ENCODE data around the gene ZMYND8.
"Not testable (repeated sequence)": the region's sequence is repeated elsewhere in the genome, so short reads cannot be mapped to it uniquely, and the experiment has no call there.

Gene ZMYND8

DNA sequence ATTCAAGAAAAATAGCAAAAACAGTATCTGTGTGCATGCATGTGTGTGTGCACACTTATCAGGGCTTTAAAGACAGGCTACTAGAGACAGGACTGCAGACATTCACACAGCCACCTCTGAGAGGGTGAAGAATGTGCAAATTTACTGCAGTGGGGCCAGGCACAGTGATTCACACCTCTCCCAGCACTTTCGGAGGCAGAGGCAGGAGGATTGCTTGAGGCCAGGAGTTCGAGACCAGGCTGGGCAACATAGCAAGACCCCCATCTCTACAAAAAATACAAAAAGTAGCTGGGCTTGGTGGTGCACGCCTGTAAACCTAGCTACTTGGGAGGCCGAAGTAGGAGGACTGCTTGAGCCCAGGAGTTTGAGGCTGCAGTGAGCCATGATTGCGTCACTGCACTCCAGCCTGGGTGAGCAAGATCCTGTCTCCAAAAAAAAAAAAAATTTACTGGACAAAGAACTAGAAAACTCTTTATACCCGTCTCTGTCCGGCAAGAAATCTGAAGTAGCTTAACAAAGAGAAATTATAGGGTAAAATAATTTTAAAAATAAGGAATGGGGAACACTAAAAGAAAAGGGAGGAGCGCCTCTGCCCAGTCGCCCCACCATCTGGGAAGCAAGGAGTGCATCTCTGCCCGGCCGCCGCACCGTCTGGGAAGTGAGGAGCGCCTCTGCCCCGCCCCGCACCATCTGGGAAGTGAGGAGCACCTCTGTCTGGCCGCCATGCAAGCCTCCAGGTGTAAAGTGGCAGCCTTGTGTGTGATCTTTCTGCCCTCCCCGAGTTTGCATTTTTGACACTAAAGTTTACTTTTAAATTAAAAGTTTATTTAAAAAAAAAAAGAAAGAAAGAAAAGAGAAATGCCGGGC, 105.1 kb downstream of the ZMYND8 start:
- DNase-seq (no peak), ATAC-seq (replicated peaks) (no peak)
- H3K9me3 Mint-ChIP-seq = peaks cover 0 to 3% of the 10 kb centered on the region in 2 donors
- peaks cover 29 to 51% of the 10 kb centered on the region in 2 donors for H3K36me3 Mint-ChIP-seq
- H3K27ac Mint-ChIP-seq = no peak overlapping the region
- no peak overlapping the region for H3K4me3 Mint-ChIP-seq
- H3K27me3 Mint-ChIP-seq = no peaks in the 10 kb centered on the region
- peaks cover 6 to 15% of the 10 kb centered on the region in 2 donors for H3K4me1 Mint-ChIP-seq

DNA sequence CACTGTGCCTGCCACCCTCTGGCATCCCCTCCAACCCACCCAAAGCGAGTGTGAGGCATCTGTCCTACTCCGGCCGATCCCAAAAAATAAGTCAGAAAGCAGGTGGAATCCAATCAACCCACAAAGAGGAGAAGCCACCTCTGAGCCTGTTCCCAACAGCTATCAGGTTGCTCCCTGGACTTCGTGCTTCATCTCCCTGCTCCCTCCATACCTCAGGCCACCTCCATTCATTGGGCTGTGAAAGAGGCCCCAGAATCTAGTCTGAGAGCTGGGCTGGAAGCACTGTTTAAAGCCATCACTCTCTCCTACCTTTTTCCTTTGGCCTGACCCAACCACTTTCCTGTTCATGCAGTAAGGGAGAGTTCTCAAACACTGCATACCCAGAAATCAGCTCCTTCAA, 106.1 kb downstream of the ZMYND8 start:
- ATAC-seq (replicated peaks) (no peak), DNase-seq (no peak)
- Mint-ChIP-seq H3K27me3 (no peaks in the 10 kb centered on the region), H3K27ac (peak overlapping the region; percentile 25), H3K9me3 (peaks cover 0 to 3% of the 10 kb centered on the region in 2 donors), H3K4me3 (no peak overlapping the region), H3K36me3 (peaks cover 36 to 60% of the 10 kb centered on the region in 2 donors), H3K4me1 (peaks cover 6 to 15% of the 10 kb centered on the region in 2 donors)

DNA sequence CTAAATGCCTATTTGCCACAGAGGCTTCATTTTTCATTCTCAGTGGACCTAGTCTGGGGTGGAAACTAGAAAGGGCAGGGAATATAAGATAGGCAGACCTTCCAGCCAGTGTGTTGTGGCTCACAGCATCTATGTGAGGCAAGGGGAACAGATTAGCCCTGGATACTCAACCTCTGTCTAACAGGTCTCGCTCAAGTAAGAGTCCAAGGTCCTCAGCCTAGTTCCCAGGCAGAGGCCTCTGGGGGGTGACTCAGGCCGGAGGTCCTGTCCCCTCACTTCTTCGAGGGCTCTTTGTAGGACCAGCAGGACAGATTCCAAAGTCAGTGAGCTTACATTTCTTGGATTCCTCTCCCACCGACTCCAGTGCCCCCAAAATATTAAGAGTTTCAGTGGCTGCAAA, 106.6 kb downstream of the ZMYND8 start:
- ATAC-seq (replicated peaks) = no peak
- H3K9me3 Mint-ChIP-seq = peaks cover 0 to 3% of the 10 kb centered on the region in 2 donors
- no peak overlapping the region for H3K4me3 Mint-ChIP-seq
- H3K27ac Mint-ChIP-seq = peak overlapping the region; percentile 25
- H3K27me3 Mint-ChIP-seq = no peaks in the 10 kb centered on the region
- no peak for DNase-seq
- H3K4me1 Mint-ChIP-seq = peaks cover 6 to 15% of the 10 kb centered on the region in 2 donors
- peaks cover 38 to 61% of the 10 kb centered on the region in 2 donors for H3K36me3 Mint-ChIP-seq

DNA sequence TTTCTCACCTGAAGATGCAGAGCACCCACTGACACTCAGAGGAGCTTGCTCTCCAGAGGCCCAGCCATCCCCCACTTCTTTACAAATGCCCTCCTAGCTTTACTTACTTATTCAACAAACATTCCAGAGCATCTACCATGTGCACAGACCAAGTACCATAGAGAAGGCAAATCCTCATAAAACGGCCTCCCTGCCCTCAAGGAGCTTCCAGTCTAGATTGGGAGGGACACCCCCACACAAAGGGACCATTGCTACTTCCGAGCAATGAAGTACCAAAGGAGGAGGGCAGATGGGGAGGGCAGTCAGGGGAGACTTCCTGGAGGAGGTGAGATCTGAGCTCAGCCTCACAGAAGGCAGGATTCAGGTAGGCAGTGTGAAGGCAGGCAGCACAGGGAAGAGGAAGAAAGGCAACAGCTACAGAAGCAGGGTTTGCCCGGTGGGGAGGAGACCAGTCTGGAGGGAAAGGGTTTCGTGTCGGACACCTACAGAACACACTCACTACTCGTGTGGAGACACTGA, 108.0 kb downstream of the ZMYND8 start:
- H3K4me3 Mint-ChIP-seq = no peak overlapping the region
- H3K36me3 Mint-ChIP-seq = peaks cover 42 to 54% of the 10 kb centered on the region in 2 donors
- peak overlapping the region; percentile 32 for H3K27ac Mint-ChIP-seq
- H3K9me3 Mint-ChIP-seq = peaks cover 0 to 3% of the 10 kb centered on the region in 2 donors
- peaks cover 5 to 17% of the 10 kb centered on the region in 2 donors for H3K4me1 Mint-ChIP-seq
- ATAC-seq (replicated peaks) (no peak), DNase-seq (no peak)
- H3K27me3 Mint-ChIP-seq = no peaks in the 10 kb centered on the region

DNA sequence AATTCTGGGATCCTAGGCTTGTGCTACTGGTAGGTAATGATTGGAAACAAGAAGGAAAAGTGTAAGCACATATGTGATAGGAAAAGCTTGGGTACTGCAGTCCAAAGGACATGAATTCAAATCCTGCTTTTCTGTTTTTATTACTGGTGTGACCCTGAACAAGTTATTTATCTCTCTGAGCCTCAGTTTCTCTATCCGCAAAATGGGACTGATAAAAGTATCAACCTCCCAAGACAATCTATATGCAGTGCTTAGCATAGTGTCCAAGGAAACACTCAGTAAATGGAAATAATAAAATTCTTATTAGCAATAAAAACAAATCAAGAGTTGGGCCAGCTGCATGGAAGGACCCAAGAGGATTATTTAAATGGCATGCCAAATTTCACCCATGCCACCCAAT, 108.5 kb downstream of the ZMYND8 start:
- Mint-ChIP-seq H3K4me1 (peaks cover 3 to 11% of the 10 kb centered on the region in 2 donors), H3K27me3 (no peaks in the 10 kb centered on the region)
- ATAC-seq (replicated peaks) = no peak

DNA sequence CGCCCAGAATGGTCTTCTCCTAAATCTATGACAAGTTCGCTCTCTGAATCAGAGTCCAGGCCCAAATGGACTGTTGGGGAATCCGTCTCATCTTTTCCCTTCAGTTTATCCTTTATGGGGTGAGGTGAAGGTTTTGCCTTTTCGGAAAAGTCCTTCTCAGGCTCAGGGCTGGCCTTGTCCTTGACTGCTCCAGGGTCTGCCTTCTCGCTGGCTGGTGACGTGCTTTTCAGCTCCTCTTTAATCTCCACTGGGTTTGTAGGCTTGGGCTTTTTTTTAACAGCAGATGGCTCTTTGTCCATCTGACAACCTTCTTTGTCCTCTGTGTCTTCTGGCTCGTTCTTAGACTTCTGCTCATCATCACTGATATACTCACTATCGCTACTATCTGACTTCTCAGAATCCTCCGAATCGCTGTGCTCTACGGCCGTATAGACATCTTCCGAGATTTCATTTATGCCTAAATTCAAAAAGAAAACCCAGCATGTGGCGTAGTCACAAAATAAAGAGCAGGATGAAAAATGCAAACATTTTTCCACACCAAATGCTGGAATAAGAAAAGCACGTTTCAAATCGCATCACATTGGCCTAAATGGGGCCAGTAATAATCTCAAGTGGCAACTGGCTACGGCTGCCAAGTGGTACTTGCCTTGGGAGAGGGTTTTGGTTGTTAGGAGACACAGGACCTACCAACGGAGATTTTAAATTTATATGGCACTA, 110.3 kb downstream of the ZMYND8 start:
- Mint-ChIP-seq H3K4me3 (no peak overlapping the region), H3K27me3 (no peaks in the 10 kb centered on the region), H3K4me1 (peaks cover 2 to 9% of the 10 kb centered on the region in 2 donors), H3K9me3 (peaks cover 0 to 3% of the 10 kb centered on the region in 2 donors), H3K27ac (peak overlapping the region; percentile 25), H3K36me3 (peaks cover 45 to 56% of the 10 kb centered on the region in 2 donors)
- no peak for ATAC-seq (replicated peaks)
- DNase-seq = no peak

More for the DNA sequence above, 108.5 kb downstream of the ZMYND8 start:
- Mint-ChIP-seq H3K36me3 (peaks cover 41 to 51% of the 10 kb centered on the region in 2 donors), H3K9me3 (peaks cover 0 to 3% of the 10 kb centered on the region in 2 donors), H3K27ac (no peak overlapping the region), H3K4me3 (no peak overlapping the region)
- DNase-seq = no peak

DNA sequence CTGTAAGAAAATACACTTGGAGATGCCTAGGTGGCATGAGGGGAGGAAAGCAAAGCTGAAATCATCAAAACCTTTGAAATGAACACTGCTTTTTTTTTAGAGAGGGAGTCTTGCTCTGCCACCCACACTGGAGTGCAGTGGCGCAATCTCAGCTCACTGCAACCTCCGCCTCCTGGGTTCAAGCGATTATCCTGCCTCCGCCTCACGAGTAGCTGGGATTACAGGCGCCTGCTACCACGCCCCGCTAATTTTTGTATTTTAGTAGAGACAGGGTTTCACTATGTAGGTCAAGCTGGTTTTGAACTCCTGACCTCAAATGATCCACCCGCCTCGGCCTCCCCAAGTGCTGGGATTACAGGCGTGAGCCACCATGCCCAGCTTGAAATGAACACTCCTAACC, 111.3 kb downstream of the ZMYND8 start:
- ATAC-seq (replicated peaks); DNase-seq; H3K4me1 Mint-ChIP-seq; H3K4me3 Mint-ChIP-seq; H3K27me3 Mint-ChIP-seq; H3K9me3 Mint-ChIP-seq: not testable (repeated sequence)
- Mint-ChIP-seq H3K36me3 (peaks cover 41 to 49% of the 10 kb centered on the region in 2 donors), H3K27ac (peak overlapping the region; percentile 51)

DNA sequence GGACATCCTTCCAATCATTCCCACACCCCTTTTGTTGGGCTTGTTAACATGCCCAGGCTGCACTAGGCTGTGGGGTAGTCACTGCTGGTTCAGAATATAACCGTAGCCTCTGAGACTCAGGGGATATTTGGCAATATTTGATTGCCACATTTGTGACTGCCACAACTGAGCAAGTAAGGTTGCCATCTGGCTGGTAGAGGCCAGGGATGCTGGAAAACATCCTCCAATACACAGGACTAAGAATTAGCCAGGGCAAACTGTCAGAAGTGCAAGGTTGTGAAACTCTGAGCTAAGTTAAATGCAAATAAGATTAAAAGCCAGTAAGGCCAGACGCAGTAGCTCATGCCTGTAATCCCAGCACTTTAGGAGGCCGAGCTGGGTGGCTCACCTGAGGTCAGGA, 112.0 kb downstream of the ZMYND8 start:
- H3K27me3 Mint-ChIP-seq = no peaks in the 10 kb centered on the region
- H3K4me3 Mint-ChIP-seq = no peak overlapping the region
- H3K9me3 Mint-ChIP-seq = peaks cover 0 to 3% of the 10 kb centered on the region in 2 donors
- H3K4me1 Mint-ChIP-seq = peaks cover 2 to 9% of the 10 kb centered on the region in 2 donors
- ATAC-seq (replicated peaks) (no peak), DNase-seq (no peak)
- no peak overlapping the region for H3K27ac Mint-ChIP-seq
- H3K36me3 Mint-ChIP-seq = peaks cover 42 to 53% of the 10 kb centered on the region in 2 donors

DNA sequence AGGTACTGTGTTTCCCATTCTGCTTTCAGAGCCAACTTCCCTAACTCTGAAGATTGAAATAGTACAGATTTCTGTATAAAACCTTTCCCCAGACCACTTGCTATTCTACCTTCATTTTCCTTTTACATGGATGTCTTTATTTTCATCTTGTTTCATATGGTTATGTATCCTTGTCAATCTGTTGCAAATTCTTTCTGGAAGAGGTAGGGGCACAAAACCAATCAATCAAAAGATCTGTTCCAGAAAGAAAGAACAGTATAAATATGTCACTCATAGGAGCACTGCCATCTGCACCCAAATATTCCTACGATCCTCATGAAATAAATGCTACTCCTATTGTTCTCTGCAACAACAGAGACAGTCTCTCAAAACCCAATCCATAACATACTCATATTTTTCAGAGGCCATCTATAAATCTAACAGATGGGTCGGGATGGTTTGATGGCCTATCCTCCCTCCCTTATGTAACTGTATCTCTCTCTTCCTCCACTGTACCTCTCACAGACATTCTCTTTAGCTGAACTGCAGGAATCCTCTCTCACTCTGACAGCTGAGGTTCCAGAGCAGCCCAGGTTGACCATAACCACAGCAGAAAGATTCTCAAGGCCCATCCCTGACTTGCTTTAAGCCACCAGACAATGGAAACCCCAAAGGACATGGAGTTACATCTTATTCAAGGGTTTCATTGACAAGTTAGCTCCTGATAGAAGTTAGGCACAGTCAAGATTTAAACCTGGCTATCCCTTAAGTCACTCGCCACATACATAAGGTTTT, 112.8 kb downstream of the ZMYND8 start:
- ATAC-seq (replicated peaks) = no peak
- Mint-ChIP-seq H3K4me3 (no peak overlapping the region), H3K9me3 (peaks cover 0 to 3% of the 10 kb centered on the region in 2 donors), H3K36me3 (peaks cover 41 to 52% of the 10 kb centered on the region in 2 donors), H3K27me3 (no peaks in the 10 kb centered on the region), H3K27ac (no peak overlapping the region), H3K4me1 (peaks cover 0 to 9% of the 10 kb centered on the region in 2 donors)
- no peak for DNase-seq

DNA sequence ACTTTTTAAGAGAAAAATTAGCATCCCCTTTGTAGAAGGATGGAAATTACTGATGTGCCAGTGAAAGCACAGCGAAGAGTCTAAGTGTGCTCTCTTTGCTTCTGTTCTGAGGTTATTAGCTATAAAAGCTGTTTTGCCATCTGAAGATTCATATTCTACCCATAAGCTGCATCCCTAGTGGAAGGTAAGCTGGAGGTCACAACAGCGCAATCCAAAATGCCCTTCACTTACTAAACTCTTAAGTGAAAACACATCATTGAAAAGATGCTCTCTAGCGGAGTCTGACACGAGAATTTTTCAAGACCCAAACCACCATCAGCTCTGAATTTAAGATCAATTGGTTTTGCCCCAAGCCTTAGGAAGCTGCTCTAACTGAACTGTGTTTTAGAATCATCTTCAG, 113.5 kb downstream of the ZMYND8 start:
- Mint-ChIP-seq H3K4me1 (peaks cover 0 to 5% of the 10 kb centered on the region in 2 donors), H3K27ac (no peak overlapping the region), H3K4me3 (no peak overlapping the region), H3K27me3 (no peaks in the 10 kb centered on the region), H3K36me3 (peaks cover 39 to 53% of the 10 kb centered on the region in 2 donors), H3K9me3 (no peaks in the 10 kb centered on the region)
- no peak for DNase-seq
- ATAC-seq (replicated peaks) = no peak

DNA sequence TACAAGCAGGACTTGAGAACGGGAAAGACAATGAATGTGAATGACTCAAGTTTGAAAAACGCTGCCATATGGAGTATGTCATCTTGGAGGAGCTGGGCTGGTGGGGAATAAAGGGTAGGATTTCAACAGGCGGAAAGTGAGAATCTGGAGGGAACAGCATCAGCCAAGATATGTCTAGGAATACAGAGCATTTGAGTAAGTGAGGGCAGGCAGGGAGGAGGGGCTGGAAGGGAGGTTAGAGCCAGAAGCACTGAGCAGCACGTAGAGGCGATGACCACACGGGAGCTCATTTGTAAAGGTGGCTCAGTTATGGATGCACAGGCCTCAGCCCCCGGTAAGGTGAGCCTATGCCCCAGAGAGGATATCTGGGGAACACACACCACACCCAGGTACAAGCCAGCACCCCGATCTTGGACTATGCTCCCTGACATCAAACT, 115.1 kb downstream of the ZMYND8 start:
- H3K27ac Mint-ChIP-seq = peak overlapping the region; percentile 0
- DNase-seq (no peak), ATAC-seq (replicated peaks) (no peak)
- peaks cover 0 to 5% of the 10 kb centered on the region in 2 donors for H3K4me1 Mint-ChIP-seq
- H3K4me3 Mint-ChIP-seq = no peak overlapping the region
- H3K27me3 Mint-ChIP-seq = no peaks in the 10 kb centered on the region
- H3K36me3 Mint-ChIP-seq = peaks cover 38 to 55% of the 10 kb centered on the region in 2 donors
- H3K9me3 Mint-ChIP-seq = no peaks in the 10 kb centered on the region

DNA sequence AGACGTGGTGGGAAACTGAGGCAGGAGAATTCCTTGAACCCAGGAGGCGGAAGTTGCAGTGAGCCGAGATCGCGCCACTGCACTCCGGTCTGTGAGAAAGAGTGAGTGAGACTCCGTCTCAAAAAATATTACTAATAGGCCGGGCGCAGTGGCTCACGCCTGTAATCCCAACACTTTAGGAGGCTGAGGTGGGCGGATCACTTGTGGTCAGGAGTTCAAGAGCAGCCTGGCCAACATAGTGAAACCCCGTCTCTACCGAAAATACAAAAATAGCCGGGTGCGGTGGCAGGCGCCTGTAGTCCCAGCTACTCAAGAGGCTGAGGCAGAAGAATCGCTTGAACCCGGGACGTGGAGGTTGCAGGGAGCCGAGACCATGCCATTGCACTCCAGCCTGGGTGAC, 116.4 kb downstream of the ZMYND8 start:
- not testable (repeated sequence) for ATAC-seq (replicated peaks); H3K9me3 Mint-ChIP-seq; H3K4me1 Mint-ChIP-seq; H3K27me3 Mint-ChIP-seq; H3K27ac Mint-ChIP-seq; H3K4me3 Mint-ChIP-seq; DNase-seq
- peaks cover 37 to 52% of the 10 kb centered on the region in 2 donors for H3K36me3 Mint-ChIP-seq

DNA sequence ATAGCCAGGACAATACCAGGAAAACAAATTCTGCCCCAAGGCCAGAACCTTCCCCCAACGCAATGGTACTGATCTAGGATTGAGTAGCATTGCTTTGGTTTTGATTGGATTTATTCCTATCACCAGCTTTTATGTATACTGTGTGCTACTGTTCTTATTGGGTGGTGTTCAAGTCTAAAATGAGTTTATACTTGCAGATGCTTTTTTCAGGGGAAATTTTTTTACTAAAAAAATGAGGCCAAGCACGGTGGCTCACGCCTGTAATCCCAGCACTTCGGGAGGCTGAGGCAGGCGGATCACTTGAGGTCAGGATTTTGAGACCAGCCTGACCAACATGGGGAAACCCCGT, 116.8 kb downstream of the ZMYND8 start:
- no peak for ATAC-seq (replicated peaks)
- Mint-ChIP-seq H3K27ac (no peak overlapping the region), H3K27me3 (no peaks in the 10 kb centered on the region), H3K4me1 (peaks cover 0 to 5% of the 10 kb centered on the region in 2 donors), H3K36me3 (peaks cover 37 to 52% of the 10 kb centered on the region in 2 donors), H3K9me3 (no peaks in the 10 kb centered on the region), H3K4me3 (no peak overlapping the region)
- no peak for DNase-seq
